ENCODE results near the gene ROBO2. TPM values are rescaled to one million over a fixed set of nuclear protein-coding genes. Genes with fewer than 3 reads are reported as not detected.

The ROBO2 gene
- total and polyA plus RNA-seq, 7 donors = 0.23 to 2.9 (median 0.38) TPM; not detected in 1

GRCh38 chr3:77648214-77648613 lies 608.3 kb downstream of the ROBO2 start:
- no peak overlapping the region for H3K4me3 ChIP-seq
- H3K4me1 ChIP-seq = no peaks in the 10 kb centered on the region
- no peak overlapping the region for H3K27ac ChIP-seq
- no peaks in the 10 kb centered on the region for H3K9me3 ChIP-seq
- DNase-seq = no peak
- intact Hi-C loops (cut with DNase I) = no loop called here
- TF ChIP-seq POLR2A (IDR thresholded peaks at IDR 0.05) = no peak
- no peak for TF ChIP-seq CTCF (IDR thresholded peaks at IDR 0.05)
- no peak for TF ChIP-seq EP300 (IDR thresholded peaks at IDR 0.05)
- TF ChIP-seq POLR2AphosphoS5 (IDR thresholded peaks at IDR 0.05) = no peak
- WGBS, 2 donors = 15 to 63% methylated on average over 2 of the region's 2 CpGs
- H3K27me3 ChIP-seq = no peaks in the 10 kb centered on the region
- no peaks in the 10 kb centered on the region for H3K36me3 ChIP-seq

- Histone ChIP-seq H3K27me3 (no peaks in the 10 kb centered on the region), H3K9me3 (no peaks in the 10 kb centered on the region), H3K4me1 (no peaks in the 10 kb centered on the region), H3K27ac (no peak overlapping the region), H3K36me3 (no peaks in the 10 kb centered on the region), H3K4me3 (no peak overlapping the region)
- no peak for DNase-seq
- TF ChIP-seq POLR2AphosphoS5 (IDR thresholded peaks at IDR 0.05) = no peak
- TF ChIP-seq CTCF (IDR thresholded peaks at IDR 0.05) = no peak
- no peak for TF ChIP-seq EP300 (IDR thresholded peaks at IDR 0.05)
- TF ChIP-seq POLR2A (IDR thresholded peaks at IDR 0.05) = no peak
- intact Hi-C loops (cut with DNase I) = no loop called here
- 61 to 68% methylated on average over 4 of the region's 4 CpGs for WGBS, 2 donors
These were observed 608.8 kb downstream of the ROBO2 start for GRCh38 chr3:77648664-77649063.

- TF ChIP-seq CTCF (IDR thresholded peaks at IDR 0.05) (no peak), EP300 (IDR thresholded peaks at IDR 0.05) (no peak), POLR2AphosphoS5 (IDR thresholded peaks at IDR 0.05) (no peak), POLR2A (IDR thresholded peaks at IDR 0.05) (no peak)
- H3K9me3 ChIP-seq = no peaks in the 10 kb centered on the region
- no peak overlapping the region for H3K27ac ChIP-seq
- no peaks in the 10 kb centered on the region for H3K27me3 ChIP-seq
- no peak overlapping the region for H3K4me3 ChIP-seq
- H3K4me1 ChIP-seq = no peaks in the 10 kb centered on the region
- no peaks in the 10 kb centered on the region for H3K36me3 ChIP-seq
- no peak for DNase-seq
- intact Hi-C loops (cut with DNase I) = no loop called here
These were observed 612.7 kb downstream of the ROBO2 start for GRCh38 chr3:77652624-77653023.

GRCh38 chr3:77655396-77655795 lies 615.5 kb downstream of the ROBO2 start:
- TF ChIP-seq CTCF (IDR thresholded peaks at IDR 0.05) (no peak), POLR2AphosphoS5 (IDR thresholded peaks at IDR 0.05) (no peak), POLR2A (IDR thresholded peaks at IDR 0.05) (no peak), EP300 (IDR thresholded peaks at IDR 0.05) (no peak)
- 72 to 78% methylated on average over 1 of the region's 1 CpG for WGBS, 2 donors
- H3K27ac ChIP-seq = no peak overlapping the region
- no peaks in the 10 kb centered on the region for H3K9me3 ChIP-seq
- H3K4me1 ChIP-seq = no peaks in the 10 kb centered on the region
- no peak for DNase-seq
- intact Hi-C loops (cut with DNase I) = no loop called here
- no peaks in the 10 kb centered on the region for H3K36me3 ChIP-seq
- H3K4me3 ChIP-seq = no peak overlapping the region
- H3K27me3 ChIP-seq = no peaks in the 10 kb centered on the region

GRCh38 chr3:77660718-77661117 lies 620.8 kb downstream of the ROBO2 start:
- Histone ChIP-seq H3K4me3 (no peak overlapping the region), H3K27me3 (no peaks in the 10 kb centered on the region), H3K27ac (no peak overlapping the region), H3K4me1 (no peaks in the 10 kb centered on the region), H3K36me3 (no peaks in the 10 kb centered on the region), H3K9me3 (no peaks in the 10 kb centered on the region)
- TF ChIP-seq POLR2AphosphoS5 (IDR thresholded peaks at IDR 0.05) (no peak), POLR2A (IDR thresholded peaks at IDR 0.05) (no peak), CTCF (IDR thresholded peaks at IDR 0.05) (no peak), EP300 (IDR thresholded peaks at IDR 0.05) (no peak)
- DNase-seq = no peak
- WGBS, 2 donors = 69 to 74% methylated on average over 3 of the region's 3 CpGs
- intact Hi-C loops (cut with DNase I) = no loop called here
